Spinal cord (tissue), 10 donors: Measurements from ENCODE around the gene ANKRD6. TPM values are rescaled to one million over a fixed set of nuclear protein-coding genes. Genes with fewer than 3 reads are reported as not detected.

Source experiments
- DNase-seq, 6 donors: peaks; one replicate each; pipeline versions ENCODE4 v3.0.0 to v3.0.0-alpha.2; 2013 to 2015; ENCODE audit warnings: low spot score in 6 of 6, low read depth in 4 of 6
- H3K27ac ChIP-seq: one replicate; pipeline ENCODE4 v1.5.1; 2013; ENCODE audit warnings: low read depth, low read length, control low read depth
- H3K27me3 ChIP-seq: one replicate; pipeline ENCODE4 v1.6.1; 2013; ENCODE audit warnings: low read length; ENCODE audit not compliant: control insufficient read depth, insufficient read depth
- H3K36me3 ChIP-seq: one replicate; pipeline ENCODE4 v1.6.1; 2013; ENCODE audit warnings: low read length; ENCODE audit not compliant: control insufficient read depth, insufficient read depth
- H3K4me1 ChIP-seq: one replicate; pipeline ENCODE4 v1.6.1; 2013; ENCODE audit warnings: low read length; ENCODE audit not compliant: control insufficient read depth, insufficient read depth
- H3K4me3 ChIP-seq: one replicate; pipeline ENCODE4 v1.5.1; 2013; ENCODE audit warnings: low read depth, low read length, control low read depth
- H3K9me3 ChIP-seq: one replicate; pipeline ENCODE4 v1.6.1; 2013; ENCODE audit warnings: low read length; ENCODE audit not compliant: control insufficient read depth, insufficient read depth
- WGBS: methylation state at CpG from one replicate; pipeline ENCODE4 v1.1.5; 2013; ENCODE audit warnings: missing lambda C conversion rate; ENCODE audit not compliant: insufficient coverage; 5-methylcytosine and 5-hydroxymethylcytosine counted together
- polyA plus RNA-seq, 2 donors: library from polyadenylated mRNA; unstranded; fragments of 120-200 nt; gene quantifications; one replicate each; pipeline ENCODE4 v1.2.1, GENCODE V29; 2013; ENCODE audit not compliant: insufficient read length in 2 of 2
- total RNA-seq, 2 donors: library from RNA; depleted of rRNA in 1 of 2; stranded (reverse); fragments of 120-200 nt in 1 of 2; fragments of >200 nt in 1 of 2; gene quantifications; one replicate each; pipeline versions ENCODE4 v1.2.3 to v1.2.4, GENCODE V29; 2013 to 2014
- donor health status: healthy.

Gene ANKRD6
- total and polyA plus RNA-seq, 4 donors = 44.5 to 68.3 (median 52.9) TPM

GRCh38 chr6:89411145-89412070 lies 21.5 kb upstream of the ANKRD6 start:
- peak overlapping the region; percentile 74 for H3K27ac ChIP-seq
- no peaks in the 10 kb centered on the region for H3K27me3 ChIP-seq
- peaks cover 29% of the 10 kb centered on the region for H3K4me1 ChIP-seq
- H3K9me3 ChIP-seq = no peaks in the 10 kb centered on the region
- H3K4me3 ChIP-seq = peak overlapping the region; percentile 73
- WGBS = under 1% methylated on average over 92 of the region's 93 CpGs
- peak in 2 of 6 donors; percentile 73 to 76 for DNase-seq
- H3K36me3 ChIP-seq = no peaks in the 10 kb centered on the region

DNA sequence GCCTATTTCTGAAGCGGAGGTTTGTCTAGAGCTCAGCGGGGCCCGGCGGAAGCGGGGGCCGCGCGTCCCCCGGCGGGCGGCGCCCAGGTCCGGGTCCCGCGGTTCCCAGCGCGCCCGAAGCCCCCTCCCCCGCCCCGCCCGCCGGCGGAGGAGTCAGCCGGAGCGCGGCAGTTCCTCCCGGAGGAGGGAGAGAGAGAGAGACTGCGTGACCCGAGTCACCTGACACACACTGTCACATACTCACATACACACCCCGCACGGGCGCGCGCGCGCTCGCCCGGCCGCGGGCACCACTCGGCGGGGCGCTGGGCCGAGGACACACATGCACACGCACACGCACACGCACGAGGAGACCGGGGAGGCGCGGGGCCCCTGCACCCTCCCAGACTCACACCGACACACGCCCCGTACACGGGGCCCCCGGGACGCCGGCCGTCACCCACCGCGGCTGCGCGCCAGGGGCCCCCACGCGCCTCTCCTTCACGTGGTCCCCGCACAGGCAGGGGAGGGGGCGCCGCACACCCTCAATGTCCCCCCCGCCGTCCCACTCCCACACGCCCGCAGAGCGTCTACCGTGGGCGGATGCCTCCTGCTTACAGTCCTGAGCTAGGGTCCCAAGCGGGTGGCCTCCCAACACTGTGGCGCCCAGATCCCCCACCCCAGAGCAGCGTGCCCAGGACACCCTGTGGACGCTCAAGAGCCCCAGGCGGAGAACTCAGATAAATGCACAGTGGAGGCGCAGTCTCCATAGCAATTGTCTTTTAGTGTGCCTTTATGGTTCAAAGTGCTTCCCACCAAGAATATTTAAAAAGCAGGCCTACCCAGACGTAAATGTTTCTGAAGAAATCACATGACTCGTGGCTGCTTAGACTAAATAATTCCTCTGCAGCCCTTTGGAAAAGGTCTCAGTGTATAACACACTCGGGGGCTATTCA lies 20.6 kb upstream of the ANKRD6 start, which contains the start of gene RRAGD:
TSS of gene RRAGD (minus strand) at position 203 of the 935 bp plus-strand sequence. CDS start 280 bp downstream, outside the sequence.
- no peaks in the 10 kb centered on the region for H3K9me3 ChIP-seq
- H3K27ac ChIP-seq = peak within 1 kb of the TSS; percentile 84
- WGBS = under 1% methylated on average over 74 of the region's 85 CpGs

GRCh38 chr6:89413006-89413400 lies 19.9 kb upstream of the ANKRD6 start:
- Histone ChIP-seq H3K27me3 (no peaks in the 10 kb centered on the region), H3K9me3 (no peaks in the 10 kb centered on the region), H3K27ac (peak overlapping the region; percentile 84), H3K4me3 (peak overlapping the region; percentile 73), H3K36me3 (no peaks in the 10 kb centered on the region), H3K4me1 (peaks cover 25% of the 10 kb centered on the region)
- WGBS = 33% methylated on average over 5 of the region's 9 CpGs
- no peak for DNase-seq

More for the DNA sequence above, 20.6 kb upstream of the ANKRD6 start, which contains the start of gene RRAGD:
- no peaks in the 10 kb centered on the region for H3K36me3 ChIP-seq
- peak within 1 kb of the TSS; percentile 73 for H3K4me3 ChIP-seq
- DNase-seq = peak in 4 of 6 donors; percentile 69 to 96 (median 86)
- no peaks in the 10 kb centered on the region for H3K27me3 ChIP-seq
- peaks cover 25% of the 10 kb centered on the region for H3K4me1 ChIP-seq

DNA sequence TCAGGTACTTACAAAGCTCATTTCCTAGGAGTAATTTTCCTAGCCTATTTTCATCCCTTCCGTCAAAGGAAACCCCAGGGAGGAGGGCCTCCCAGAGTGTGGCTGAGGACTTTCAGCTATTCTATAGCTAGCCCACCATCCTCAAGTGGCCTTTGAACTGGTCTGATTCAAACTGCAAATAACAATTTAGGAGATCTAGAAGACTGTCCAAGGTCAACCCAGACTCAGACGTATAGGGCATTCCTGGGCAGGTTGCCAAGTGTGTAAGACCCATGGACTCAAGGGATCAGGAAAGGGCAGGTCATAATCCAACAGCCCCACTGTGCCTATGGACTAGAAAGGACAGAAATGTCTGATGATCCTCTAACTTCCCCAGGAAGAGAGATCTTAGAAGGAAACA lies 18.7 kb upstream of the ANKRD6 start:
- no peak for DNase-seq
- H3K9me3 ChIP-seq = no peaks in the 10 kb centered on the region
- WGBS = 50% methylated on average over 1 of the region's 2 CpGs
- H3K36me3 ChIP-seq = no peaks in the 10 kb centered on the region
- H3K4me1 ChIP-seq = peaks cover 23% of the 10 kb centered on the region
- H3K27ac ChIP-seq = no peak overlapping the region
- H3K27me3 ChIP-seq = no peaks in the 10 kb centered on the region
- no peak overlapping the region for H3K4me3 ChIP-seq

GRCh38 chr6:89415185-89415584 lies 17.8 kb upstream of the ANKRD6 start:
- Histone ChIP-seq H3K27ac (no peak overlapping the region), H3K9me3 (no peaks in the 10 kb centered on the region), H3K36me3 (no peaks in the 10 kb centered on the region), H3K4me1 (peaks cover 16% of the 10 kb centered on the region), H3K4me3 (no peak overlapping the region), H3K27me3 (no peaks in the 10 kb centered on the region)
- 71% methylated on average over 2 of the region's 2 CpGs for WGBS
- DNase-seq = peak in 1 of 6 donors; percentile 51

GRCh38 chr6:89416796-89417195 lies 16.2 kb upstream of the ANKRD6 start:
- H3K9me3 ChIP-seq = no peaks in the 10 kb centered on the region
- H3K27me3 ChIP-seq = no peaks in the 10 kb centered on the region
- H3K4me3 ChIP-seq = no peak overlapping the region
- WGBS = no CpG with 5 or more reads among the region's 1 CpG
- peaks cover 10% of the 10 kb centered on the region for H3K4me1 ChIP-seq
- DNase-seq = peak in 1 of 6 donors; percentile 66
- H3K36me3 ChIP-seq = no peaks in the 10 kb centered on the region
- H3K27ac ChIP-seq = no peak overlapping the region

DNA sequence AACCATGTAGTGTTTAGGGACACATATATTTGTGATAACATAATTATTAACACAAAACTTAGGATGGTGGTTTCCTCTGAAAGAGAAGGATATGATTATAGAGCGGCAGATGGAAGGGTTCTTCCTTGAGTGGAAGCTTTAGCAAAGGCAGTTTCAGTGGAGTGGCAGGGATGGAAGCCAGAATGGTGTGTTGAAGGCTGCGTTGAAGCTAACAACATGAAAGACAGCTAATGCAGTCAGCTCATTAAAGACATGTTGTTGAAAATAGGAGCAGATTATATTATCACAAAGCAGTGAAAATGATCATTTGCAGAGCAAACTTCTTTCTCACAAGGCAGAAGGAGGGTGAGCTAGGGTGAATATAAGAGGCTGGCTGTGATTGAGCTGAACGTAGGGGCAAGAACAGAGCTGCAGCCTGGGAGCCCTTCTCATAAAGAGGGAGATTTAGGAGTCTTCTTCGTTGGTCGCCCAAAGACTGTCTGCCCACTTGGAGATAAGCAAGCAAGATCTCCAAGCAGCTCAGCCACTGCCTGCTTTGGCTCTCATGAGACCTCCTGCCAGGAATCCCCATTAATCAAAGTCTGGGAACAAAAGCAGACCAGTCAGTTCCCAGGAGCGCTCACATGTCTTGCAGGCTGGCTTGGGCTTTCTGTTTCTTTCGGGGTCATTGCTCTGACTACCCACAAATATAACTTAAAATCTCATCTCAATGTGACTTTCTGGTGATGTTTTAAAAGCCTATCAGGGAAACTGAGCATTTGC lies 2.6 kb upstream of the ANKRD6 start:
- DNase-seq = peak in 2 of 6 donors; percentile 82
- H3K4me1 ChIP-seq = peaks cover 16% of the 10 kb centered on the region
- no peaks in the 10 kb centered on the region for H3K9me3 ChIP-seq
- H3K36me3 ChIP-seq = no peaks in the 10 kb centered on the region
- 17% methylated on average over 6 of the region's 7 CpGs for WGBS
- H3K27ac ChIP-seq = peak overlapping the region; percentile 16
- no peaks in the 10 kb centered on the region for H3K27me3 ChIP-seq
- no peak overlapping the region for H3K4me3 ChIP-seq

- peak in 2 of 6 donors; percentile 50 to 51 for DNase-seq
- Histone ChIP-seq H3K27me3 (no peaks in the 10 kb centered on the region), H3K9me3 (no peaks in the 10 kb centered on the region), H3K27ac (no peak overlapping the region), H3K36me3 (no peaks in the 10 kb centered on the region), H3K4me3 (peak overlapping the region; percentile 58), H3K4me1 (peaks cover 16% of the 10 kb centered on the region)
- under 1% methylated on average over 74 of the region's 80 CpGs for WGBS
Observed at GRCh38 chr6:89433252-89434149, 549 bp downstream of the ANKRD6 start.
